ENCODE data around the gene ELL2. TPM values are rescaled to one million over a fixed set of nuclear protein-coding genes. Genes with fewer than 3 reads are reported as not detected.
A peak's percentile ranks its signal among the peaks of the same experiment; 100 is the strongest.

The ELL2 gene
- total and polyA plus RNA-seq, 2 donors from 2014 or later: 10.1 to 37.2 TPM

DNA sequence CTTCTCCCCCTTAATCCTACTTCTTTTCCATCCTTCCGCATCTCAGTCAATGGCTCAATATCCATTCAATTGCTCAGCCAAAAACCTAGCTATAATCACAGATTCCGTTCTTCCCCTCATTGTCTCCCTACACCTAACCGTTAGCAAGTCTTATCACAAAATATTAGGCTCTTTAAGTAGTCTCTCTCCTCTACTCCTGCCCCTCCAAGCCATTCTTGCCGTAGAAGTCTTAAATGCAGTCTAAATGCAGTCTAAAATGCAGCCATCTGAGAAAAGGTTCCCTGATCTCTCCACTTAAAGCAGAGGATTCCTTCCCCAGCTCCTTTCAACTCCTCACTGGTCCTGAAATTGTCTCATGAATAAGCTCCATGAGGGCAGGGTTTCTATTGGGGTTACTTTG, 57.8 kb downstream of the ELL2 start:
- no peak for DNase-seq
- no peaks in the 10 kb centered on the region for H3K36me3 ChIP-seq (ENCODE audit: control insufficient read depth in 2 of 3, insufficient read depth in 3 of 3, low read length in 3 of 3)
- no peak overlapping the region for H3K4me3 ChIP-seq (ENCODE audit: low read length in 3 of 3)
- no peak for FAIRE-seq
- H3K9ac ChIP-seq (ENCODE audit: low read length in 3 of 3): no peak overlapping the region
- no peaks in the 10 kb centered on the region for H3K9me3 ChIP-seq (ENCODE audit: control insufficient read depth in 2 of 3, insufficient read depth in 1 of 3, low read length in 3 of 3)
- no peak for TF ChIP-seq CTCF (IDR thresholded peaks at IDR 0.05; ENCODE audit: borderline replicate concordance, extremely low read depth, insufficient read depth)
- H3K4me1 ChIP-seq (ENCODE audit: control insufficient read depth in 2 of 3, insufficient read depth in 2 of 3, low read depth in 1 of 3, low read length in 3 of 3): peaks cover 0 to 27% (median 4%) of the 10 kb centered on the region in 3 donors
- no peak overlapping the region for H3K27ac ChIP-seq (ENCODE audit: low read depth in 2 of 2, low read length in 2 of 2)
- no peaks in the 10 kb centered on the region for H3K27me3 ChIP-seq (ENCODE audit: control insufficient read depth, insufficient read depth, low read length)
- intact Hi-C loops (cut with DNase I): no loop called here

DNA sequence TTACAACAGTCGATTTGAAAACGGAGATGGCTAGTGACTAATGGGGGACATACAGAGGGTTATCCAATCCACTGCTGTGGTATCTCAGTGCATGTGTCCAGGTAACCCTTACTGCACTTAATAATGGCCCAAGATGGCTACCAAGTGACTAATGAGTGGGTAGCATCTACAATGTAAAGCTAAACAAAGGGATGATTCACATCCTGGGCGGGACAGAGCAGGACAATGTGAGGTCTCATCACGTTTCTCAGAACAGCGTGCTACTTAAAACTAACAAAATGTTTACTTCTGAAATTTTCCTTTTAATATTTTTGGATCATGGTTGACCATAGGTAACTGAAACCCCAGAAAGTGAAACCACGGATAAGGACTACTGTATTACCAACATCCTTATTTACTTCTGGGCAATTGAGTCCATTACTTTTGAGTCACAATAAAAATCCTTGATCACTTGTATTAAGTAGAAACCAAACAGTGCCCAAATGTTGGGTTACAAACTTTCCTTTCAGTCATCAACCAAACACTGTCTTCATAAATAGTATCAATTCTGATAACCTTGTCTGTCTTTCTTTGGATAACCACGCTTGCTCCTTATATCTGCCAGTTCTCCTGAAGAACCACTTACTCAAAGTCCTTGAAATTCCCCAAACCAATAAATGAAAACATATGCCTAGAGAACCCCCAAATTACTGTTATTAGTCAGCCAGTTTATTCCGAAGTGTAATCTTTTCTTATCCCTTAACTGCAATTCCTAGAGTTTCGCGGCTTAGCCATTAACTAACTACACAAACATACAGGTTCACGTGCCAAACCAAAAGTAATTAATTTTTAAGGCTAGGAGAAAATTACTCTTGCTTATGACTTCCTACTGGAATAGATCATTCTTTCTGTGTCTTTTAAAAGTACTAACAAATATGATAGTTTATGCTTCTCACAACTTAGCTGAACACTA, 59.7 kb downstream of the ELL2 start:
- DNase-seq (peak in 1 of 5 donors; percentile 20), FAIRE-seq (peak; percentile 15)
- H3K9ac ChIP-seq (ENCODE audit: low read length in 3 of 3): no peak overlapping the region
- H3K4me1 ChIP-seq (ENCODE audit: control insufficient read depth in 2 of 3, insufficient read depth in 2 of 3, low read depth in 1 of 3, low read length in 3 of 3): peaks cover 0 to 40% (median 7%) of the 10 kb centered on the region in 3 donors
- H3K4me3 ChIP-seq (ENCODE audit: low read length in 3 of 3): no peak overlapping the region
- no peaks in the 10 kb centered on the region for H3K27me3 ChIP-seq (ENCODE audit: control insufficient read depth, insufficient read depth, low read length)
- no peak for TF ChIP-seq CTCF (IDR thresholded peaks at IDR 0.05; ENCODE audit: borderline replicate concordance, extremely low read depth, insufficient read depth)
- H3K9me3 ChIP-seq (ENCODE audit: control insufficient read depth in 2 of 3, insufficient read depth in 1 of 3, low read length in 3 of 3): no peaks in the 10 kb centered on the region
- intact Hi-C loops (cut with DNase I): no loop called here
- H3K27ac ChIP-seq (ENCODE audit: low read depth in 2 of 2, low read length in 2 of 2): no peak overlapping the region
- peaks cover 0 to 3% (median 0%) of the 10 kb centered on the region in 3 donors for H3K36me3 ChIP-seq (ENCODE audit: control insufficient read depth in 2 of 3, insufficient read depth in 3 of 3, low read length in 3 of 3)

GRCh38 chr5:95900383-95900958, 61.2 kb downstream of the ELL2 start:
- H3K4me3 ChIP-seq (ENCODE audit: low read length in 3 of 3): no peak overlapping the region
- no peak overlapping the region for H3K9ac ChIP-seq (ENCODE audit: low read length in 3 of 3)
- peaks cover 0 to 40% (median 7%) of the 10 kb centered on the region in 3 donors for H3K4me1 ChIP-seq (ENCODE audit: control insufficient read depth in 2 of 3, insufficient read depth in 2 of 3, low read depth in 1 of 3, low read length in 3 of 3)
- H3K27me3 ChIP-seq (ENCODE audit: control insufficient read depth, insufficient read depth, low read length): no peaks in the 10 kb centered on the region
- FAIRE-seq (no peak), DNase-seq (peak in 1 of 5 donors; percentile 65)
- no peak for TF ChIP-seq CTCF (IDR thresholded peaks at IDR 0.05; ENCODE audit: borderline replicate concordance, extremely low read depth, insufficient read depth)
- no peak overlapping the region for H3K27ac ChIP-seq (ENCODE audit: low read depth in 2 of 2, low read length in 2 of 2)
- intact Hi-C loops (cut with DNase I): no loop called here
- peaks cover 0 to 5% (median 0%) of the 10 kb centered on the region in 3 donors for H3K36me3 ChIP-seq (ENCODE audit: control insufficient read depth in 2 of 3, insufficient read depth in 3 of 3, low read length in 3 of 3)
- H3K9me3 ChIP-seq (ENCODE audit: control insufficient read depth in 2 of 3, insufficient read depth in 1 of 3, low read length in 3 of 3): no peaks in the 10 kb centered on the region
